SK-N-MC (cell line): ENCODE results near the gene SOD3.

ENCODE experiments used
- EZH2 ChIP-seq: fragments of 200-600 bp; sonication (generic); IDR thresholded peaks from one replicate; pipeline ENCODE4 v1.6.1; 2017; ENCODE audit warnings: antibody characterized with exemption
- FOXP2 ChIP-seq: optimal IDR thresholded peaks from 2 replicates; pipeline ENCODE3; 2011; ENCODE audit warnings: mild to moderate bottlenecking, moderate library complexity; ENCODE audit not compliant: insufficient read depth; ENCODE audit errors: extremely low read length, control extremely low read depth
- POLR2AphosphoS5 ChIP-seq: IDR thresholded peaks from 2 replicates; pipeline ENCODE4 v1.6.1; 2012; ENCODE audit warnings: mild to moderate bottlenecking, low read depth, low read length, borderline replicate concordance

DNA sequence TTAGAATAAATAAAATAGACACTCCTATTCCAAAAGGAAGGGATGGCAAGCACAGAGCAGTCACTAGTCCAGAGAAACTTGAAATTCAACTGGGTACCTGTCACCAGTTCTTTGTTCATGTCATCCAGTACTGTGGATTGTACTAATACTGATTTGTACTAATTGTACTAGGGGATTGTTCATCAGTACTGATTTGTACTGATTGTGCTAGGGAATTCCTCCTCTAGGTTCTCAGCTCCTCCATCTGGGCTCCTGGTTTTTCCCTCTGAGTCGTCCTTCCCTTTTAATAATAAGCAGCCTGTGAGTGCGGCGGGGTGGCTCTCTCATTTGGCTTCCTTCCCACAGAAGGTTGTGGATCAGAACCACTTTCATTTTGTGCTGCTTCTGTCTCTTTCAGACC lies 31.0 kb upstream of the SOD3 start:
- TF ChIP-seq EZH2 = no peak
- TF ChIP-seq FOXP2 = no peak
- TF ChIP-seq POLR2AphosphoS5 = no peak
